IMR-90 (cell line): Measurements from ENCODE around the gene CMTM6. TPM values are rescaled to one million over a fixed set of nuclear protein-coding genes. Genes with fewer than 3 reads are reported as not detected.

Source experiments
- ATAC-seq: fragments of 200-7000 bp; cut with Tn5 transposase; 2 replicates; pipeline ENCODE4 v1.9.1; 2020; ENCODE audit warnings: low read depth, mild to moderate bottlenecking, moderate library complexity
- BruUV-seq: library from RNA; stranded (reverse); fragments of 400-500 nt; replicated peaks from 2 replicates; lab custom pipeline; 2021; lab: Mats Ljungman, UMichigan
- CTCF ChIA-PET: fragments of 300-600 bp; formaldehyde crosslinking; extraction: SDS; loops from one replicate; lab custom pipeline; 2021; ENCODE audit warnings: antibody characterized with exemption; lab: Yijun Ruan, JAX
- POLR2A ChIA-PET: fragments of 300-600 bp; sonication (Branson Sonifier 250); formaldehyde crosslinking; loops from one replicate; lab custom pipeline; 2022; ENCODE audit warnings: antibody characterized with exemption; ENCODE audit not compliant: unreplicated experiment; lab: Charles Lee
- DNase-seq: peaks from one replicate; pipeline ENCODE4 v3.0.0; 2013
- H2AFZ ChIP-seq: replicated peaks from 2 replicates; pipeline ENCODE3; 2013; ENCODE audit warnings: low read length, mild to moderate bottlenecking; ENCODE audit not compliant: poor library complexity
- H2AK5ac ChIP-seq: 2 replicates; pipeline ENCODE4 v1.6.1; 2013; ENCODE audit warnings: low read depth, low read length, inconsistent platforms
- H2AK9ac ChIP-seq: replicated peaks from 2 replicates; pipeline ENCODE3; 2013; ENCODE audit warnings: mild to moderate bottlenecking, low read depth, low read length, moderate library complexity; ENCODE audit not compliant: poor library complexity
- H2BK120ac ChIP-seq: 2 replicates; pipeline ENCODE4 v1.6.1; 2013; ENCODE audit warnings: low read depth, low read length, inconsistent platforms
- H2BK15ac ChIP-seq: 3 replicates; pipeline ENCODE4 v1.6.1; 2013; ENCODE audit warnings: low read depth, low read length, inconsistent platforms
- H2BK20ac ChIP-seq: 2 replicates; pipeline ENCODE4 v1.6.1; 2013; ENCODE audit warnings: low read depth, mild to moderate bottlenecking, inconsistent platforms, low read length, moderate library complexity
- H2BK5ac ChIP-seq: 2 replicates; pipeline ENCODE4 v1.6.1; 2013; ENCODE audit warnings: mild to moderate bottlenecking, low read depth, low read length, inconsistent platforms; ENCODE audit not compliant: poor library complexity, severe bottlenecking
- H3K14ac ChIP-seq: replicated peaks from 2 replicates; pipeline ENCODE4 v1.6.1; 2013; ENCODE audit warnings: low read depth, low read length, inconsistent platforms
- H3K18ac ChIP-seq: 2 replicates; pipeline ENCODE4 v1.6.1; 2013; ENCODE audit warnings: low read depth, low read length, control low read depth
- H3K23ac ChIP-seq: 2 replicates; pipeline ENCODE4 v1.6.1; 2013; ENCODE audit warnings: low read depth, low read length, inconsistent platforms
- H3K27ac ChIP-seq: 2 replicates; pipeline ENCODE4 v1.5.1; 2013; ENCODE audit warnings: mild to moderate bottlenecking, control low read depth, low read length; ENCODE audit not compliant: insufficient read depth
- H3K27me3 ChIP-seq: 2 replicates; pipeline ENCODE4 v1.6.1; 2013; ENCODE audit warnings: low read length; ENCODE audit not compliant: control insufficient read depth, insufficient read depth
- H3K36me3 ChIP-seq: 2 replicates; pipeline ENCODE4 v1.6.1; 2013; ENCODE audit warnings: low read length, mixed read lengths; ENCODE audit not compliant: control insufficient read depth, insufficient read depth
- H3K4ac ChIP-seq: 2 replicates; pipeline ENCODE4 v1.6.1; 2013; ENCODE audit warnings: low read depth, low read length, inconsistent platforms
- H3K4me1 ChIP-seq: 2 replicates; pipeline ENCODE4 v1.6.1; 2013; ENCODE audit warnings: low read length, mixed read lengths; ENCODE audit not compliant: control insufficient read depth, insufficient read depth
- H3K4me2 ChIP-seq: 2 replicates; pipeline ENCODE4 v1.6.1; 2013; ENCODE audit warnings: low read depth, mild to moderate bottlenecking, control low read depth, low read length, moderate library complexity
- H3K4me3 ChIP-seq: 2 replicates; pipeline ENCODE4 v1.5.1; 2013; ENCODE audit warnings: low read depth, mild to moderate bottlenecking, control low read depth, low read length, moderate library complexity; ENCODE audit not compliant: insufficient read depth
- H3K56ac ChIP-seq: 2 replicates; pipeline ENCODE4 v1.6.1; 2013; ENCODE audit warnings: low read length, inconsistent platforms; ENCODE audit not compliant: insufficient read depth; ENCODE audit errors: extremely low read depth
- H3K79me1 ChIP-seq, 2 experiments: 2 replicates each; pipeline ENCODE4 v1.6.1; 2013; ENCODE audit warnings: low read length in 2 of 2, inconsistent platforms in 1 of 2, low read depth in 1 of 2
- H3K9ac ChIP-seq: 2 replicates; pipeline ENCODE4 v1.6.1; 2013; ENCODE audit warnings: low read depth, low read length, control low read depth
- H3K9me1 ChIP-seq: 2 replicates; pipeline ENCODE4 v1.6.1; 2013; ENCODE audit warnings: low read length, inconsistent platforms; ENCODE audit not compliant: insufficient read depth
- H3K9me3 ChIP-seq: 2 replicates; pipeline ENCODE4 v1.6.1; 2013; ENCODE audit warnings: low read length; ENCODE audit not compliant: control insufficient read depth, insufficient read depth
- H4K20me1 ChIP-seq: 2 replicates; pipeline ENCODE4 v1.6.1; 2013; ENCODE audit warnings: low read length, inconsistent platforms; ENCODE audit not compliant: insufficient read depth
- H4K5ac ChIP-seq: 2 replicates; pipeline ENCODE4 v1.6.1; 2013; ENCODE audit warnings: mild to moderate bottlenecking, low read depth, low read length, control low read depth
- H4K8ac ChIP-seq, 2 experiments: 2 replicates each; pipeline ENCODE4 v1.6.1; 2013; ENCODE audit warnings: low read depth in 2 of 2, low read length in 2 of 2, control low read depth in 1 of 2, inconsistent platforms in 1 of 2
- H4K91ac ChIP-seq: 2 replicates; pipeline ENCODE4 v1.6.1; 2013; ENCODE audit warnings: low read depth, low read length, inconsistent platforms; ENCODE audit not compliant: insufficient read depth
- BHLHE40 ChIP-seq: fragments of 150-350 bp; IDR thresholded peaks from 2 replicates; pipeline ENCODE4 v1.6.1; 2016; ENCODE audit warnings: mild to moderate bottlenecking, low read depth, low read length
- CEBPB ChIP-seq: IDR thresholded peaks from 2 replicates; pipeline ENCODE4 v1.6.1; 2012; ENCODE audit warnings: low read depth, low read length, improper control_type of control experiment
- CHD1 ChIP-seq: IDR thresholded peaks from 2 replicates; pipeline ENCODE4 v1.6.1; 2012; ENCODE audit warnings: low read depth, low read length, improper control_type of control experiment
- CTCF ChIP-seq: conservative IDR thresholded peaks from 2 replicates; pipeline ENCODE4 v1.5.1; 2012; ENCODE audit warnings: mild to moderate bottlenecking, low read depth, low read length, improper control_type of control experiment
- ELK1 ChIP-seq: fragments of 150-350 bp; IDR thresholded peaks from 2 replicates; pipeline ENCODE4 v1.6.1; 2016; ENCODE audit warnings: low read depth, mild to moderate bottlenecking, low read length, moderate library complexity, borderline replicate concordance
- FOS ChIP-seq: fragments of 150-350 bp; IDR thresholded peaks from 2 replicates; pipeline ENCODE4 v1.6.1; 2016; ENCODE audit warnings: low read depth, low read length
- MAFK ChIP-seq: IDR thresholded peaks from 2 replicates; pipeline ENCODE4 v1.6.1; 2012; ENCODE audit warnings: low read depth, low read length, improper control_type of control experiment
- MAZ ChIP-seq: IDR thresholded peaks from 2 replicates; pipeline ENCODE4 v1.6.1; 2012; ENCODE audit warnings: low read depth, mild to moderate bottlenecking, low read length, improper control_type of control experiment, moderate library complexity, borderline replicate concordance
- MXI1 ChIP-seq: IDR thresholded peaks from 2 replicates; pipeline ENCODE4 v1.6.1; 2012; ENCODE audit warnings: low read depth, mild to moderate bottlenecking, low read length, moderate library complexity, borderline replicate concordance
- NFE2L2 ChIP-seq: fragments of 150-350 bp; IDR thresholded peaks from 2 replicates; pipeline ENCODE4 v1.6.1; 2016; ENCODE audit warnings: low read depth, mild to moderate bottlenecking, low read length
- POLR2A ChIP-seq: IDR thresholded peaks from 2 replicates; pipeline ENCODE4 v1.6.1; 2012; ENCODE audit warnings: mild to moderate bottlenecking, low read depth, low read length
- RAD21 ChIP-seq: IDR thresholded peaks from 2 replicates; pipeline ENCODE4 v1.6.1; 2012; ENCODE audit warnings: low read length, improper control_type of control experiment
- RCOR1 ChIP-seq: IDR thresholded peaks from 2 replicates; pipeline ENCODE4 v1.6.1; 2012; ENCODE audit warnings: mild to moderate bottlenecking, low read length, improper control_type of control experiment; ENCODE audit not compliant: insufficient replicate concordance
- RFX5 ChIP-seq: IDR thresholded peaks from 2 replicates; pipeline ENCODE4 v1.8.0; 2012; ENCODE audit warnings: low read depth, mild to moderate bottlenecking, low read length, moderate library complexity
- SMC3 ChIP-seq: fragments of 150-350 bp; IDR thresholded peaks from 2 replicates; pipeline ENCODE4 v1.6.1; 2016; ENCODE audit warnings: low read depth, mild to moderate bottlenecking, antibody characterized with exemption, low read length, moderate library complexity
- USF2 ChIP-seq: fragments of 150-350 bp; IDR thresholded peaks from 2 replicates; pipeline ENCODE4 v1.6.1; 2017; ENCODE audit warnings: mild to moderate bottlenecking, antibody characterized with exemption, low read length, low read depth
- dilution Hi-C: fragments of 300-500 bp; cut with HindIII; formaldehyde crosslinking; loops from one replicate; pipeline ENCODE4 v1.14.3; 2018; ENCODE audit warnings: low sequenced_read_pairs; ENCODE audit not compliant: unreplicated experiment
- in situ Hi-C: fragments of 300-500 bp; cut with MboI; formaldehyde crosslinking; loops from 3 replicates; pipeline ENCODE4 v1.14.3; 2019; ENCODE audit warnings: low sequenced_read_pairs, inconsistent platforms, mixed read lengths
- intact Hi-C: fragments of 100-400 bp; cut with micrococcal nuclease; formaldehyde crosslinking; loops from 2 replicates; pipeline ENCODE4 v1.10.0; 2022
- polyA plus RNA-seq, 3 experiments: library from polyadenylated mRNA; depleted of rRNA; stranded (reverse); fragments of >200 nt; gene quantifications; 2 replicates each; pipeline ENCODE4 v1.2.3, GENCODE V29; 2012; ENCODE audit warnings: low replicate concordance in 1 of 3
- total RNA-seq: library from RNA; depleted of rRNA; stranded (reverse); fragments of >200 nt; gene quantifications from 2 replicates; pipeline ENCODE4 v1.2.3, GENCODE V29; 2012

Gene CMTM6
- total and polyA plus RNA-seq, 2 of the 4 experiments (the other 2 are of a cell fraction) = 29.4 to 36.6 TPM

GRCh38 chr3:32531010-32531647 is 28.5 kb upstream of the CMTM6 start:
- Histone ChIP-seq H4K8ac (no peak overlapping the region), H3K36me3 (peaks cover 19% of the 10 kb centered on the region), H3K4me3 (no peak overlapping the region), H3K9me1 (no peaks in the 10 kb centered on the region), H3K4me2 (no peak overlapping the region), H3K9ac (no peak overlapping the region), H2BK15ac (no peak overlapping the region), H2AK9ac (no peak overlapping the region), H2AK5ac (no peak overlapping the region), H2BK120ac (no peak overlapping the region), H3K23ac (no peak overlapping the region), H3K27me3 (no peaks in the 10 kb centered on the region), H3K4ac (no peak overlapping the region), H3K18ac (no peak overlapping the region), H3K56ac (no peak overlapping the region), H4K20me1 (no peaks in the 10 kb centered on the region; the same call in 1 of the 2 replicates), H2AFZ (no peak overlapping the region), H3K14ac (no peak overlapping the region), H4K91ac (no peak overlapping the region), H3K79me1 (peaks cover 4 to 12% of the 10 kb centered on the region in 2 experiments; a peak in 2 of 4 replicates), H4K5ac (no peak overlapping the region), H2BK5ac (no peak overlapping the region), H3K27ac (no peak overlapping the region), H2BK20ac (no peak overlapping the region), H3K4me1 (no peaks in the 10 kb centered on the region), H3K9me3 (no peaks in the 10 kb centered on the region)
- BruUV-seq = no TSS peak
- dilution Hi-C loops = no loop called here
- CTCF ChIA-PET = no interaction called here
- in situ Hi-C loops = no loop called here
- intact Hi-C loops = no loop called here
- no peak for TF ChIP-seq FOS
- no peak for TF ChIP-seq NFE2L2
- no peak for TF ChIP-seq ELK1
- TF ChIP-seq MAFK = no peak
- no peak for TF ChIP-seq POLR2A
- no peak for TF ChIP-seq SMC3
- TF ChIP-seq RCOR1 = no peak
- TF ChIP-seq MAZ = no peak
- TF ChIP-seq RAD21 = no peak
- no peak for TF ChIP-seq CTCF
- no peak for TF ChIP-seq USF2
- no peak for TF ChIP-seq BHLHE40
- TF ChIP-seq CEBPB = no peak
- no peak for TF ChIP-seq CHD1
- TF ChIP-seq RFX5 = no peak
- no peak for TF ChIP-seq MXI1
- no peak for ATAC-seq
- POLR2A ChIA-PET = no interaction called here
- no peak for DNase-seq
